GM12878 (cell line): ENCODE measurements around the gene UNC13B.

ENCODE experiments used
- EZH2 ChIP-seq: IDR thresholded peaks from 2 replicates; pipeline ENCODE4 v1.6.1; 2012; ENCODE audit warnings: low read depth, mild to moderate bottlenecking, control low read depth, inconsistent platforms, low read length, borderline replicate concordance; ENCODE audit not compliant: control insufficient read depth
- POLR2AphosphoS2 ChIP-seq: IDR thresholded peaks from 2 replicates; pipeline ENCODE4 v1.6.1; 2011; ENCODE audit warnings: low read depth, mild to moderate bottlenecking, low read length, improper control_type of control experiment, moderate library complexity
- TAF1 ChIP-seq: IDR thresholded peaks from 2 replicates; pipeline ENCODE4 v1.6.1; 2011; ENCODE audit warnings: mild to moderate bottlenecking, low read depth, low read length, borderline replicate concordance

GRCh38 chr9:35274993-35275392, 113.2 kb downstream of the UNC13B start:
- TF ChIP-seq POLR2AphosphoS2 = no peak
- no peak for TF ChIP-seq EZH2
- TF ChIP-seq TAF1 = no peak
